K562 (cell line): ENCODE results near the gene PRR7. TPM values are rescaled to one million over a fixed set of nuclear protein-coding genes. Genes with fewer than 3 reads are reported as not detected.
"Not testable (repeated sequence)": the region's sequence is repeated elsewhere in the genome, so short reads cannot be mapped to it uniquely, and the experiment has no call there.

Source experiments
- ATAC-seq: fragments of 200-7000 bp; cut with Tn5 transposase; 3 replicates; pipeline ENCODE4 v1.9.1; 2020; ENCODE audit warnings: moderate library complexity
- BruUV-seq: library from RNA; stranded (reverse); fragments of 400-500 nt; replicated peaks from 2 replicates; lab custom pipeline; 2021; lab: Mats Ljungman, UMichigan
- CTCF ChIA-PET: fragments of 300-600 bp; formaldehyde crosslinking; extraction: SDS; loops from one replicate; lab custom pipeline; 2021; ENCODE audit warnings: low intra/inter-chr PET ratio; lab: Yijun Ruan, JAX
- POLR2A ChIA-PET: fragments of 300-600, 350-650 bp; sonication (Branson Sonifier 250); formaldehyde crosslinking; extraction: SDS; loops from one replicate; lab custom pipeline; 2021; ENCODE audit warnings: antibody characterized with exemption, inconsistent platforms; lab: Yijun Ruan, JAX
- DNase-seq, 4 experiments: peaks; one replicate each; pipeline versions ENCODE4 v3.0.0 to v3.0.0-alpha.2; 2011 to 2018; ENCODE audit warnings: low spot score in 3 of 4, mixed read lengths in 3 of 4; ENCODE audit errors: extremely low read depth in 1 of 4
- FAIRE-seq: peaks from 2 replicates; lab custom pipeline; 2011; peaks lifted over from hg19 to GRCh38; lab: Jason Lieb, UNC
- H2AFZ ChIP-seq: 2 replicates; pipeline ENCODE4 v1.6.0; 2011; ENCODE audit warnings: low read depth, low read length, control low read depth, inconsistent platforms
- H3K27ac ChIP-seq: fragments of 200-600 bp; 3 replicates; pipeline ENCODE4 v1.8.0; 2011; ENCODE audit warnings: low read depth, mild to moderate bottlenecking, control low read depth, inconsistent platforms, low read length, moderate library complexity, mixed read lengths; ENCODE audit errors: extremely low read depth
- H3K27me3 ChIP-seq, 2 experiments: fragments of 300-600 bp in 1 of 2; 2 replicates in 1 of 2; 3 replicates in 1 of 2; pipeline versions ENCODE4 v1.6.0 to v1.8.0; 2011; ENCODE audit warnings: inconsistent platforms in 2 of 2, low read length in 2 of 2, mild to moderate bottlenecking in 1 of 2, mixed read lengths in 1 of 2, moderate library complexity in 1 of 2; ENCODE audit not compliant: control insufficient read depth in 2 of 2, insufficient read depth in 2 of 2
- H3K36me3 ChIP-seq: fragments of 300-600 bp; 3 replicates; pipeline ENCODE4 v1.8.0; 2011; ENCODE audit warnings: mild to moderate bottlenecking, low read length, inconsistent platforms; ENCODE audit not compliant: control insufficient read depth, insufficient read depth
- H3K4me1 ChIP-seq, 2 experiments: fragments of 200-600 bp in 1 of 2; replicated peaks in 1 of 2; 2 replicates in 1 of 2; 3 replicates in 1 of 2; pipeline versions ENCODE4 v1.5.1 to v1.8.0; 2011; ENCODE audit warnings: inconsistent platforms in 2 of 2, low read length in 2 of 2, mild to moderate bottlenecking in 1 of 2, mixed read lengths in 1 of 2, moderate library complexity in 1 of 2; ENCODE audit not compliant: control insufficient read depth in 2 of 2, insufficient read depth in 2 of 2
- H3K4me2 ChIP-seq: 2 replicates; pipeline ENCODE4 v1.6.1; 2011; ENCODE audit warnings: low read length, control low read depth, inconsistent platforms, mixed read lengths; ENCODE audit not compliant: insufficient read depth
- H3K4me3 ChIP-seq: fragments of 200-600 bp; sonication (generic), shearing (Covaris generic); 2 replicates; pipeline ENCODE4 v1.5.1; 2016; ENCODE audit warnings: control low read depth, inconsistent platforms
- H3K79me2 ChIP-seq: fragments of 200-600 bp; 3 replicates; pipeline ENCODE4 v1.8.0; 2011; ENCODE audit warnings: low read length, inconsistent platforms; ENCODE audit not compliant: control insufficient read depth, insufficient read depth
- H3K9ac ChIP-seq, 2 experiments: 2 replicates each; pipeline versions ENCODE4 v1.6.0 to v1.6.1; 2011; ENCODE audit warnings: low read depth in 2 of 2, low read length in 2 of 2, control low read depth in 1 of 2, inconsistent platforms in 1 of 2, mild to moderate bottlenecking in 1 of 2, mixed read lengths in 1 of 2; ENCODE audit not compliant: insufficient read depth in 1 of 2
- H3K9me1 ChIP-seq: one replicate; pipeline ENCODE4 v1.6.0; 2011; ENCODE audit warnings: inconsistent platforms, mild to moderate bottlenecking, low read length, moderate library complexity; ENCODE audit not compliant: control insufficient read depth, insufficient read depth
- H3K9me3 ChIP-seq: replicated peaks from 2 replicates; pipeline ENCODE4 v1.5.1; 2011; ENCODE audit warnings: low read depth, low read length, inconsistent platforms; ENCODE audit not compliant: control insufficient read depth, insufficient read depth
- H4K20me1 ChIP-seq: replicated peaks from 2 replicates; pipeline ENCODE4 v1.6.1; 2011; ENCODE audit warnings: low read length, inconsistent platforms, mixed read lengths; ENCODE audit not compliant: control insufficient read depth, insufficient read depth
- ESRRB ChIP-seq: fragments of 250-450 bp; sonication (Bioruptor Pico); IDR thresholded peaks from 2 replicates; pipeline ENCODE4 v1.5.0; 2020; ENCODE audit warnings: mild to moderate bottlenecking, moderate library complexity, borderline replicate concordance
- SPI1 ChIP-seq: IDR thresholded peaks from 2 replicates; pipeline ENCODE4 v1.6.1; 2011; ENCODE audit warnings: low read depth, low read length, control low read depth, borderline replicate concordance
- ZNF592 ChIP-seq: fragments of 450-650 bp; IDR thresholded peaks from 2 replicates; pipeline ENCODE4 v1.6.1; 2017; ENCODE audit warnings: antibody characterized with exemption, mild to moderate bottlenecking
- WGBS: fragments of 100-300 bp; shearing (Covaris generic); methylation state at CpG from one replicate; pipeline ENCODE4 v1.1.6; 2016; ENCODE audit warnings: low coverage, mixed read lengths; ENCODE audit not compliant: insufficient coverage; ENCODE audit errors: missing lambda C conversion rate; 5-methylcytosine and 5-hydroxymethylcytosine counted together
- in situ Hi-C: fragments of 300-500 bp; cut with MboI; formaldehyde crosslinking; loops from 4 replicates; pipeline ENCODE4 v1.15.0; 2018; ENCODE audit warnings: inconsistent platforms, mixed read lengths
- intact Hi-C: fragments of 100-400 bp; cut with micrococcal nuclease; formaldehyde crosslinking; loops from 2 replicates; pipeline ENCODE4 v1.14.2; 2022
- polyA plus RNA-seq, 8 experiments: library from polyadenylated mRNA; depleted of rRNA in 4 of 8; stranded (reverse) in 5 of 8; unstranded in 3 of 8; fragments of >200 nt; fragmentation: Nextera tagmentation in 2 of 8; fragmentation: Illumina TruSeq in 1 of 8; extraction: Ambion mirVana in 2 of 8; extraction: Trizol in 1 of 8; gene quantifications; 2 replicates each; pipeline versions ENCODE4 v1.2.1 to v1.2.3, GENCODE V29; 2011 to 2014; ENCODE audit warnings: inconsistent platforms in 1 of 8, missing spikeins in 1 of 8
- total RNA-seq, 7 experiments: library from RNA; depleted of rRNA in 6 of 7; stranded (reverse); fragments of >200 nt in 6 of 7; fragmentation: Illumina TruSeq in 2 of 7; extraction: Trizol in 2 of 7; gene quantifications; 2 replicates each; pipeline versions ENCODE4 v1.2.1 to v1.2.3, GENCODE V29; 2011 to 2021; ENCODE audit warnings: low replicate concordance in 1 of 7

The PRR7 gene
- total and polyA plus RNA-seq, 9 of the 15 experiments (the other 6 are each of a cell fraction or from before 2014, with no cell fraction given), result 0.80 to 11.3 (median 10.4) TPM; not detected in 4

DNA sequence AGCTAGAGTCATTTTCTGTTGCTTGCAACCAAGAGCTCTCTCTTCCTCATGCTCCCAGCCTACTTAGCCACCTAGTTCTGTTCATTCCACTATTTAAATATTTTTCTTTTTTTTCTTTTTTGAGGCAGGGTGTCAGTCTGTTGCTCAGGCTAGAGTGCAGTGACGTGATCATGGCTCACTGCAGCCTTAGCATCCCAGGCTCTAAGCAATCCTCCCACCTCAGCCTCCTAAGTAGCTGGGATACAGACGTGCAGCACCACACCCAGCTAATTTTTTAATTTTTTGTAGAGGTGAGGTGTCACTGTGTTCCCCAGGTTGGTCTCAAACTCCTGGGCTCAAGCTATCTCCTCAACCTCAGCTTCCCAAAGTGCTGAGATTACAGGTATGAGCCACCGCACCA is 32.1 kb upstream of the PRR7 start (continued):
- TF ChIP-seq ZNF592 (no peak), ESRRB (CRISPR knock-in tag) (no peak)

- H3K9ac ChIP-seq, H3K9me3 ChIP-seq, H3K4me2 ChIP-seq, intact Hi-C loops, BruUV-seq, ATAC-seq, H3K36me3 ChIP-seq, H4K20me1 ChIP-seq, H3K4me3 ChIP-seq, in situ Hi-C loops, H3K27me3 ChIP-seq, CTCF ChIA-PET, H2AFZ ChIP-seq, H3K79me2 ChIP-seq, H3K4me1 ChIP-seq, FAIRE-seq, H3K27ac ChIP-seq, DNase-seq, H3K9me1 ChIP-seq: not testable (repeated sequence)
- WGBS, result 47% methylated on average over 5 of the region's 6 CpGs
- POLR2A ChIA-PET, result interaction anchor here (0.7 to 5.0 kb wide), 4 partner anchors 8 to 80 kb away, joined by 3 to 32 read pairs (median 7); partner anchors contain the start of genes GRK6 and PDLIM7
- 0 out of 2 replicates have a peak, but pooled peaks have one; percentile 39 for TF ChIP-seq SPI1
Measured at GRCh38 chr5:177417081-177417480, 29.5 kb upstream of the PRR7 start.
